H7 (cell line): ENCODE data around the gene HBS1L. TPM values are rescaled to one million over a fixed set of nuclear protein-coding genes. Genes with fewer than 3 reads are reported as not detected.

ENCODE experiments used
- DNase-seq: peaks from one replicate; pipeline ENCODE4 v3.0.0; 2012
- H3K27me3 ChIP-seq: 2 replicates; pipeline ENCODE4 v1.6.0; 2011; ENCODE audit warnings: mild to moderate bottlenecking, low read length; ENCODE audit not compliant: control insufficient read depth, insufficient read depth
- H3K36me3 ChIP-seq: replicated peaks from 2 replicates; pipeline ENCODE4 v1.5.1; 2011; ENCODE audit warnings: low read length; ENCODE audit not compliant: control insufficient read depth, insufficient read depth
- H3K4me3 ChIP-seq: 2 replicates; pipeline ENCODE4 v1.5.1; 2011; ENCODE audit warnings: low read depth, mild to moderate bottlenecking, control low read depth, low read length, moderate library complexity; ENCODE audit not compliant: insufficient read depth
- total RNA-seq: library from RNA; depleted of rRNA; stranded (reverse); fragments of >200 nt; shearing (Covaris generic); gene quantifications from 2 replicates; pipeline ENCODE4 v1.2.3, GENCODE V29; 2014

The HBS1L gene
- total RNA-seq, 1 experiment from 2014 or later, result 106 TPM

GRCh38 chr6:135008072-135008940 is 46.3 kb downstream of the HBS1L start:
- no peaks in the 10 kb centered on the region for H3K36me3 ChIP-seq
- H3K4me3 ChIP-seq, result no peak overlapping the region
- no peaks in the 10 kb centered on the region for H3K27me3 ChIP-seq

GRCh38 chr6:135006386-135006914 is 48.2 kb downstream of the HBS1L start:
- DNase-seq, result no peak
- no peaks in the 10 kb centered on the region for H3K36me3 ChIP-seq
- H3K27me3 ChIP-seq, result no peaks in the 10 kb centered on the region
- no peak overlapping the region for H3K4me3 ChIP-seq

More at GRCh38 chr6:135008072-135008940, 46.3 kb downstream of the HBS1L start:
- DNase-seq, result no peak

- Histone ChIP-seq H3K36me3 (no peaks in the 10 kb centered on the region), H3K27me3 (no peaks in the 10 kb centered on the region), H3K4me3 (no peak overlapping the region)
- DNase-seq, result no peak
Measured at GRCh38 chr6:135004399-135004798, 50.2 kb downstream of the HBS1L start.

GRCh38 chr6:135002974-135003703 is 51.5 kb downstream of the HBS1L start:
- no peak for DNase-seq
- no peaks in the 10 kb centered on the region for H3K27me3 ChIP-seq
- no peaks in the 10 kb centered on the region for H3K36me3 ChIP-seq
- no peak overlapping the region for H3K4me3 ChIP-seq

GRCh38 chr6:135002229-135002844 is 52.3 kb downstream of the HBS1L start:
- Histone ChIP-seq H3K4me3 (no peak overlapping the region), H3K27me3 (no peaks in the 10 kb centered on the region), H3K36me3 (no peaks in the 10 kb centered on the region)
- DNase-seq, result no peak

GRCh38 chr6:134999107-134999506 is 55.5 kb downstream of the HBS1L start:
- no peak for DNase-seq
- H3K36me3 ChIP-seq, result peaks cover 3% of the 10 kb centered on the region; the same call in 1 of the 2 replicates
- no peak overlapping the region for H3K4me3 ChIP-seq
- H3K27me3 ChIP-seq, result no peaks in the 10 kb centered on the region

GRCh38 chr6:134997133-134997995 is 57.3 kb downstream of the HBS1L start:
- Histone ChIP-seq H3K27me3 (no peaks in the 10 kb centered on the region), H3K4me3 (no peak overlapping the region), H3K36me3 (peaks cover 7% of the 10 kb centered on the region; the same call in 1 of the 2 replicates)
- DNase-seq, result no peak

- peaks cover 7% of the 10 kb centered on the region; the same call in 1 of the 2 replicates for H3K36me3 ChIP-seq
Measured at GRCh38 chr6:134995536-134995935, 59.1 kb downstream of the HBS1L start.

GRCh38 chr6:134994431-134994830 is 60.2 kb downstream of the HBS1L start:
- peaks cover 7% of the 10 kb centered on the region; the same call in 1 of the 2 replicates for H3K36me3 ChIP-seq
- DNase-seq, result no peak
- no peaks in the 10 kb centered on the region for H3K27me3 ChIP-seq
- H3K4me3 ChIP-seq, result no peak overlapping the region

More at GRCh38 chr6:134995536-134995935, 59.1 kb downstream of the HBS1L start:
- no peaks in the 10 kb centered on the region for H3K27me3 ChIP-seq
- no peak for DNase-seq
- H3K4me3 ChIP-seq, result no peak overlapping the region

GRCh38 chr6:134992155-134992554 is 62.5 kb downstream of the HBS1L start:
- no peak for DNase-seq
- no peak overlapping the region for H3K4me3 ChIP-seq
- H3K36me3 ChIP-seq, result peaks cover 5% of the 10 kb centered on the region; the same call in 1 of the 2 replicates
- H3K27me3 ChIP-seq, result no peaks in the 10 kb centered on the region

GRCh38 chr6:134990262-134990661 is 64.4 kb downstream of the HBS1L start:
- Histone ChIP-seq H3K27me3 (no peaks in the 10 kb centered on the region), H3K36me3 (peaks cover 4% of the 10 kb centered on the region; the same call in 1 of the 2 replicates), H3K4me3 (no peak overlapping the region)
- DNase-seq, result no peak

- Histone ChIP-seq H3K4me3 (no peak overlapping the region), H3K36me3 (peaks cover 1% of the 10 kb centered on the region), H3K27me3 (no peaks in the 10 kb centered on the region)
- DNase-seq, result no peak
Measured at GRCh38 chr6:134984821-134985220, 69.8 kb downstream of the HBS1L start.

- H3K27me3 ChIP-seq, result no peaks in the 10 kb centered on the region
- DNase-seq, result no peak
- peaks cover 1% of the 10 kb centered on the region for H3K36me3 ChIP-seq
- no peak overlapping the region for H3K4me3 ChIP-seq
Measured at GRCh38 chr6:134983823-134984222, 70.8 kb downstream of the HBS1L start.
